ENCODE data around the gene ZNG1C. TPM values are rescaled to one million over a fixed set of nuclear protein-coding genes. Genes with fewer than 3 reads are reported as not detected.
A peak's percentile ranks its signal among the peaks of the same experiment; 100 is the strongest.
"Not testable (repeated sequence)": the region's sequence is repeated elsewhere in the genome, so short reads cannot be mapped to it uniquely, and the experiment has no call there.

The ZNG1C gene
- total RNA-seq, 4 donors from 2014 or later: 7.6 to 54.8 (median 23.9) TPM

DNA sequence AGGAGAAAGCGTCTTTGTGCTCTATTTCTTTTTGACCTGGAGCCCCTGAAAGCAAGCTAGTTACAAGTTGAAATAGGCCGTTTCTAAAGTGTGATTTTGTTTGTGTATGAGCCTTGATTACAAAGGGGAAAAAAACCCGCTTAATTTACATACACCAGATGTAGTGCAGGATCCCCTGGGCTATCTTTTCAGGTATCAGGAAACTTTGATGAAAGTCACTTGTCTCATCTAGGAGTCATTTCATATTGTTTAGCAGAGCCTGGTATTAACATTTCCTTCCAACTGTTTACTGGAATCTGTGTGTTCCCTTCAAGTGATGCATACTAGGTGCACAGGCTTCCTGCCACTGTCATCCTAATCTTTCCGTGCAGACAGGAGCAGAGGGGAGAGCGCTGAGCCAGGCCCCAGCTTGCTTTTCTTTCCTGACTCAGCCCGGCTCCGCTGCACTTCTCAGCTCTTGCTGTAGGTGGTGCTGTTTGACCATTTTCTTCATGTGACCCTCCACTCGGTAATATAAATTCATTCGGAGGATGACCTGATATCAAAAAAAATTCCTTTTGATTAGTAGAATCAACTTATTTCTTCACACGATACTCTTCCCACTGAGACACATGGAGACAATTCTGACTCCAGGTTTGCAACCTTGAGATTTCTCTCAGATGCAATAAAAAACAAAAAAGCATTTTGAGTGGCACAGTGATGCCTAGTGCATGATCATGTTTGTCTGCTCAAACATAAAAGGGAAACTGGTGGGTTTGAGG is 100.7 kb downstream of the ZNG1C start:
- H3K4me1 ChIP-seq; DNase-seq; H3K27me3 ChIP-seq; H3K9me3 ChIP-seq; intact Hi-C loops (cut with DNase I; ENCODE audit: low total_unique reads); in situ Hi-C loops (cut with MboI; ENCODE audit: low pct_ligation_motif_present in 1 of 4, low pct_unique_long_range_greater_than_20kb in 1 of 4, low sequenced_read_pairs in 3 of 4); H3K4me3 ChIP-seq; H3K36me3 ChIP-seq; H3K27ac ChIP-seq: not testable (repeated sequence)
- WGBS, 2 donors (ENCODE audit: low coverage in 1 of 2): 11% methylated on average over 7 of the region's 10 CpGs; no CpG with 5 or more reads in 1 of the 2 donors
- TF ChIP-seq, protein P1, sequence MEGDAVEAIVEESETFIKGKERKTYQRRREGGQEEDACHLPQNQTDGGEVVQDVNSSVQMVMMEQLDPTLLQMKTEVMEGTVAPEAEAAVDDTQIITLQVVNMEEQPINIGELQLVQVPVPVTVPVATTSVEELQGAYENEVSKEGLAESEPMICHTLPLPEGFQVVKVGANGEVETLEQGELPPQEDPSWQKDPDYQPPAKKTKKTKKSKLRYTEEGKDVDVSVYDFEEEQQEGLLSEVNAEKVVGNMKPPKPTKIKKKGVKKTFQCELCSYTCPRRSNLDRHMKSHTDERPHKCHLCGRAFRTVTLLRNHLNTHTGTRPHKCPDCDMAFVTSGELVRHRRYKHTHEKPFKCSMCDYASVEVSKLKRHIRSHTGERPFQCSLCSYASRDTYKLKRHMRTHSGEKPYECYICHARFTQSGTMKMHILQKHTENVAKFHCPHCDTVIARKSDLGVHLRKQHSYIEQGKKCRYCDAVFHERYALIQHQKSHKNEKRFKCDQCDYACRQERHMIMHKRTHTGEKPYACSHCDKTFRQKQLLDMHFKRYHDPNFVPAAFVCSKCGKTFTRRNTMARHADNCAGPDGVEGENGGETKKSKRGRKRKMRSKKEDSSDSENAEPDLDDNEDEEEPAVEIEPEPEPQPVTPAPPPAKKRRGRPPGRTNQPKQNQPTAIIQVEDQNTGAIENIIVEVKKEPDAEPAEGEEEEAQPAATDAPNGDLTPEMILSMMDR (IDR thresholded peaks at IDR 0.05): peak; percentile 11 to 38 (median 21)

DNA sequence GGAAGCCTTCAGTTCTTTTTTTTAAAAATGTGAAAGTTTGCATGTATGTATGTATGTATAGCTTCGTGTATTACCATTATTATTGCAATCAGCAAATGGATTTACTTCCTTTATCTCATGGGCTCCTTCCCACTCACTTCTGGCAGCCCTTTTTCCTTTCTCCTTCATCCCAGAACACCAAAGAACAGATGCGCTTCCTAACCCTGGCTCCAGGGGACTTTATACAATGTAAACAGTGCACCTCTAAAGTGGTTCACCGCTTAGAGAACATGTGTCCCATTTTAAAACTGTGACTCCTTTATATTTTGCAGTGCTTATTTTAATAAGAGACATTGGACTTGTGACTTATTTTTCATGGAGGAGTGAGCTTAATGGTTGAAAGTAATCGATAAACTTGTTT is 101.5 kb downstream of the ZNG1C start:
- H3K4me3 ChIP-seq; H3K36me3 ChIP-seq; H3K9me3 ChIP-seq; H3K27ac ChIP-seq; H3K4me1 ChIP-seq; in situ Hi-C loops (cut with MboI; ENCODE audit: low pct_ligation_motif_present in 1 of 4, low pct_unique_long_range_greater_than_20kb in 1 of 4, low sequenced_read_pairs in 3 of 4); H3K27me3 ChIP-seq; intact Hi-C loops (cut with DNase I; ENCODE audit: low total_unique reads); DNase-seq: not testable (repeated sequence)
- 81 to 84% methylated on average over 4 of the region's 4 CpGs for WGBS, 2 donors (ENCODE audit: low coverage in 1 of 2)

DNA sequence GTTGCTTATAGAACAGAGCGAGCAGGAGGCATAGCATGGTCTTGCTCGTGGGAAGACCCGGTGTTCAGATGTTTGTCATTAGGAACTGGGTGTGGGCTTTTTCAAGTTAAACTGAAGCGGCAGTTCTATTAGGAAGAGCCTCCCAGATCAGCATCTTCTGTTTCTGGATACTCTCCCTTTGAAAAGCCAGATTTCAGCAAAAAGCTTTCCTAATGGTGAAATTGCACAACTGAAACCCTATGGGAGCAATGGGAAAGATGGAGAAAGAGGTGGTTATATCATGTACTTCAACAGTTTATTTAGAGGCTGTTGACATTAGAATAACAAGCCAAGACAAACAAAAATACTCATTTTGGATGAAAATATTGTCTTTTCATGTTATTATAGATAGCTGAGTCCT is 102.2 kb downstream of the ZNG1C start:
- in situ Hi-C loops (cut with MboI; ENCODE audit: low pct_ligation_motif_present in 1 of 4, low pct_unique_long_range_greater_than_20kb in 1 of 4, low sequenced_read_pairs in 3 of 4); H3K27me3 ChIP-seq; DNase-seq; H3K27ac ChIP-seq; H3K36me3 ChIP-seq; H3K9me3 ChIP-seq; H3K4me3 ChIP-seq; H3K4me1 ChIP-seq; intact Hi-C loops (cut with DNase I; ENCODE audit: low total_unique reads): not testable (repeated sequence)
- 71% methylated on average over 3 of the region's 4 CpGs; no CpG with 5 or more reads in 1 of the 2 donors for WGBS, 2 donors (ENCODE audit: low coverage in 1 of 2)

Other genes with a start within 250 kb of the ZNG1C start
- not detected for gene FOXD4L3, start 60.9 kb downstream of the ZNG1C start, total RNA-seq
- 10 to 100 TPM; 78.2 to 94.9 (median 89.4) TPM for gene PGM5, start 114.6 kb downstream of the ZNG1C start, total RNA-seq

Data from transverse colon (tissue), 4 donors.